Dendritic cell treated with granulocyte-macrophage colony-stimulating factor and Interleukin-4, amounts not matched to agents 40 ng/mL and 50 ng/mL, for 4 days (primary cell): ENCODE results near the gene TEAD2.

Experiments used
- H3K27ac Mint-ChIP-seq: one replicate; pipeline ENCODE4 v1.8.0; 2022; ENCODE audit warnings: mild to moderate bottlenecking, mixed read lengths
- H3K27me3 Mint-ChIP-seq: one replicate; pipeline ENCODE4 v1.8.0; 2022; ENCODE audit warnings: mild to moderate bottlenecking, mixed read lengths
- H3K36me3 Mint-ChIP-seq: one replicate; pipeline ENCODE4 v1.8.0; 2022; ENCODE audit warnings: low read depth, mixed read lengths
- H3K4me1 Mint-ChIP-seq: one replicate; pipeline ENCODE4 v1.8.0; 2022; ENCODE audit warnings: low read depth, mixed read lengths
- H3K4me3 Mint-ChIP-seq: one replicate; pipeline ENCODE4 v1.8.0; 2022; ENCODE audit warnings: mild to moderate bottlenecking, moderate library complexity, mixed read lengths
- H3K9me3 Mint-ChIP-seq: one replicate; pipeline ENCODE4 v1.8.0; 2022; ENCODE audit warnings: mixed read lengths
- intact Hi-C: fragments of 100-400 bp; cut with micrococcal nuclease; formaldehyde crosslinking; loops from one replicate; pipeline ENCODE4 v1.15.0; 2022

TEAD2 gene

GRCh38 chr19:49348305-49349189, 13.7 kb downstream of the TEAD2 start:
- no peaks in the 10 kb centered on the region for H3K36me3 Mint-ChIP-seq
- peaks cover 5% of the 10 kb centered on the region for H3K4me1 Mint-ChIP-seq
- peaks cover 22% of the 10 kb centered on the region for H3K27me3 Mint-ChIP-seq
- no peaks in the 10 kb centered on the region for H3K9me3 Mint-ChIP-seq
- H3K27ac Mint-ChIP-seq: no peak overlapping the region
- intact Hi-C loops: no loop called here
- H3K4me3 Mint-ChIP-seq: no peak overlapping the region

GRCh38 chr19:49347835-49348234, 14.4 kb downstream of the TEAD2 start:
- H3K9me3 Mint-ChIP-seq: no peaks in the 10 kb centered on the region
- H3K4me1 Mint-ChIP-seq: peaks cover 5% of the 10 kb centered on the region
- H3K27ac Mint-ChIP-seq: no peak overlapping the region
- H3K36me3 Mint-ChIP-seq: no peaks in the 10 kb centered on the region
- H3K27me3 Mint-ChIP-seq: peaks cover 16% of the 10 kb centered on the region
- H3K4me3 Mint-ChIP-seq: no peak overlapping the region
- intact Hi-C loops: no loop called here

- Mint-ChIP-seq H3K27me3 (peaks cover 12% of the 10 kb centered on the region), H3K4me3 (no peak overlapping the region), H3K27ac (no peak overlapping the region), H3K4me1 (peaks cover 5% of the 10 kb centered on the region), H3K9me3 (no peaks in the 10 kb centered on the region), H3K36me3 (no peaks in the 10 kb centered on the region)
- intact Hi-C loops: no loop called here
These were observed 15.0 kb downstream of the TEAD2 start for GRCh38 chr19:49347191-49347590.

GRCh38 chr19:49344505-49345423, 17.5 kb downstream of the TEAD2 start:
- Mint-ChIP-seq H3K9me3 (no peaks in the 10 kb centered on the region), H3K4me1 (peaks cover 13% of the 10 kb centered on the region), H3K4me3 (no peak overlapping the region), H3K27ac (peak overlapping the region; percentile 3), H3K27me3 (peaks cover 2% of the 10 kb centered on the region), H3K36me3 (peaks cover 10% of the 10 kb centered on the region)
- intact Hi-C loops: no loop called here

- H3K27ac Mint-ChIP-seq: no peak overlapping the region
- intact Hi-C loops: no loop called here
- H3K9me3 Mint-ChIP-seq: no peaks in the 10 kb centered on the region
- H3K27me3 Mint-ChIP-seq: no peaks in the 10 kb centered on the region
- H3K4me3 Mint-ChIP-seq: no peak overlapping the region
- peaks cover 27% of the 10 kb centered on the region for H3K36me3 Mint-ChIP-seq
- peaks cover 19% of the 10 kb centered on the region for H3K4me1 Mint-ChIP-seq
These were observed 19.1 kb downstream of the TEAD2 start for GRCh38 chr19:49343123-49343522.

GRCh38 chr19:49342291-49342721, 19.9 kb downstream of the TEAD2 start:
- Mint-ChIP-seq H3K27ac (no peak overlapping the region), H3K9me3 (no peaks in the 10 kb centered on the region), H3K27me3 (no peaks in the 10 kb centered on the region), H3K36me3 (peaks cover 35% of the 10 kb centered on the region), H3K4me3 (no peak overlapping the region), H3K4me1 (peaks cover 26% of the 10 kb centered on the region)
- intact Hi-C loops: no loop called here

GRCh38 chr19:49340865-49341718, 21.1 kb downstream of the TEAD2 start:
- Mint-ChIP-seq H3K4me1 (peaks cover 39% of the 10 kb centered on the region), H3K27ac (no peak overlapping the region), H3K4me3 (no peak overlapping the region), H3K36me3 (peaks cover 41% of the 10 kb centered on the region), H3K9me3 (no peaks in the 10 kb centered on the region), H3K27me3 (no peaks in the 10 kb centered on the region)
- intact Hi-C loops: no loop called here

GRCh38 chr19:49340069-49340864, 21.9 kb downstream of the TEAD2 start:
- Mint-ChIP-seq H3K27ac (peak overlapping the region; percentile 14), H3K36me3 (peaks cover 46% of the 10 kb centered on the region), H3K4me3 (no peak overlapping the region), H3K27me3 (no peaks in the 10 kb centered on the region), H3K9me3 (no peaks in the 10 kb centered on the region), H3K4me1 (peaks cover 47% of the 10 kb centered on the region)
- intact Hi-C loops: no loop called here

- peak overlapping the region; percentile 14 for H3K27ac Mint-ChIP-seq
- intact Hi-C loops: no loop called here
- peaks cover 48% of the 10 kb centered on the region for H3K36me3 Mint-ChIP-seq
- peaks cover 55% of the 10 kb centered on the region for H3K4me1 Mint-ChIP-seq
- no peak overlapping the region for H3K4me3 Mint-ChIP-seq
- no peaks in the 10 kb centered on the region for H3K9me3 Mint-ChIP-seq
- H3K27me3 Mint-ChIP-seq: no peaks in the 10 kb centered on the region
These were observed 22.7 kb downstream of the TEAD2 start for GRCh38 chr19:49339301-49340068.

- intact Hi-C loops: no loop called here
- no peak overlapping the region for H3K27ac Mint-ChIP-seq
- H3K4me1 Mint-ChIP-seq: peaks cover 61% of the 10 kb centered on the region
- no peaks in the 10 kb centered on the region for H3K9me3 Mint-ChIP-seq
- no peak overlapping the region for H3K4me3 Mint-ChIP-seq
- H3K27me3 Mint-ChIP-seq: no peaks in the 10 kb centered on the region
- peaks cover 48% of the 10 kb centered on the region for H3K36me3 Mint-ChIP-seq
These were observed 23.4 kb downstream of the TEAD2 start for GRCh38 chr19:49338691-49339300.

GRCh38 chr19:49338023-49338677, 24.1 kb downstream of the TEAD2 start:
- Mint-ChIP-seq H3K27me3 (no peaks in the 10 kb centered on the region), H3K27ac (no peak overlapping the region), H3K4me3 (no peak overlapping the region), H3K9me3 (no peaks in the 10 kb centered on the region), H3K36me3 (peaks cover 48% of the 10 kb centered on the region), H3K4me1 (peaks cover 68% of the 10 kb centered on the region)
- intact Hi-C loops: no loop called here
